Measurements from ENCODE around the gene HPS1. TPM values are rescaled to one million over a fixed set of nuclear protein-coding genes. Genes with fewer than 3 reads are reported as not detected.

The HPS1 gene
- total and polyA plus RNA-seq, 2 of the 4 experiments (the other 2 are of a cell fraction), result 14.0 to 55.2 TPM

DNA sequence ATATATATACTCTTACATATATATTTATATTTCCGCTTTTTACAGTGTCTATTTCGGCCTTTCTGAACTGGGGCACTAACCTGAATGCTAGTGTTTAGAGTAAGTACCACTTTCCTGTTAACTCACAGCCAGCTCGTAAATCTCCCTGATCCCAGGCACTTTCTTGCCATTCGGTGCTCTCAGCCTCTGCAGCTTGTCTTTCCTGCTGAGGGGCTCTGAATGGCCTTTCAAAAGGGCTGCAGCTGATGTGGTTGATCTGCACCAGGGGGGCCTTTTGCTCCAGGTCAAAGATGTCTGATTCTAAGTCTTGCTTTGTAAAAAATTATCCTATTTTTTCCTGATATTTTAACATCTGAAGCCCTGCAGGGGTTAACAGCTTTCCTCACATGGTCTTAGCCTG lies 25.5 kb upstream of the HPS1 start:
- Histone ChIP-seq H2BK20ac (ENCODE audit: low read depth, low read length) (no peak overlapping the region), H3K4me1 (ENCODE audit: control insufficient read depth, insufficient read depth, low read length) (no peaks in the 10 kb centered on the region), H3K4me2 (ENCODE audit: low read depth, low read length) (no peak overlapping the region), H2AK9ac (replicated peaks; ENCODE audit: low read depth, low read length, poor library complexity) (no peak overlapping the region), H3K4me3 (ENCODE audit: insufficient read depth, low read depth, low read length) (no peak overlapping the region), H4K5ac (ENCODE audit: low read depth, low read length) (no peak overlapping the region), H3K9me1 (ENCODE audit: insufficient read depth, low read length) (no peaks in the 10 kb centered on the region), H4K20me1 (ENCODE audit: insufficient read depth, low read length) (no peaks in the 10 kb centered on the region), H2BK15ac (ENCODE audit: low read depth, low read length) (no peak overlapping the region), H3K23ac (ENCODE audit: low read depth, low read length) (no peak overlapping the region), H3K14ac (replicated peaks; ENCODE audit: low read depth, low read length) (no peak overlapping the region), H3K27me3 (ENCODE audit: control insufficient read depth, insufficient read depth, low read length) (peaks cover 21% of the 10 kb centered on the region), H3K36me3 (ENCODE audit: control insufficient read depth, insufficient read depth, low read length) (no peaks in the 10 kb centered on the region), H4K8ac (ENCODE audit: low read depth in 2 of 2, low read length in 2 of 2) (no peak overlapping the region), H3K18ac (ENCODE audit: low read depth, low read length) (no peak overlapping the region), H3K9me3 (ENCODE audit: control insufficient read depth, insufficient read depth, low read length) (no peaks in the 10 kb centered on the region), H3K27ac (ENCODE audit: insufficient read depth, low read length) (no peak overlapping the region), H2BK5ac (ENCODE audit: low read depth, low read length, poor library complexity, severe bottlenecking) (no peak overlapping the region), H2AFZ (replicated peaks; ENCODE audit: low read length, poor library complexity) (no peak overlapping the region), H3K9ac (ENCODE audit: low read depth, low read length) (no peak overlapping the region), H2AK5ac (ENCODE audit: low read depth, low read length) (no peak overlapping the region), H3K4ac (ENCODE audit: low read depth, low read length) (no peak overlapping the region), H3K56ac (ENCODE audit: extremely low read depth, insufficient read depth, low read length) (no peak overlapping the region), H4K91ac (ENCODE audit: insufficient read depth, low read depth, low read length) (no peak overlapping the region), H3K79me1 (ENCODE audit: low read depth in 1 of 2, low read length in 2 of 2) (no peaks in the 10 kb centered on the region), H2BK120ac (ENCODE audit: low read depth, low read length) (no peak overlapping the region)
- POLR2A ChIA-PET (ENCODE audit: unreplicated experiment), result no interaction called here
- no peak for ATAC-seq (ENCODE audit: low read depth)
- intact Hi-C loops (cut with micrococcal nuclease), result no loop called here
- no peak for DNase-seq
- dilution Hi-C loops (cut with HindIII; ENCODE audit: low sequenced_read_pairs, unreplicated experiment), result no loop called here
- WGBS, 2 experiments (ENCODE audit: extremely low coverage in 2 of 2, insufficient read length in 1 of 2), result no CpG with 5 or more reads among the region's 4 CpGs
- in situ Hi-C loops (cut with MboI; ENCODE audit: low sequenced_read_pairs), result no loop called here
- CTCF ChIA-PET, result no interaction called here
- TF ChIP-seq BHLHE40 (IDR thresholded peaks at IDR 0.05; ENCODE audit: low read depth, low read length), result no peak
- no peak for TF ChIP-seq POLR2A (IDR thresholded peaks at IDR 0.05; ENCODE audit: low read depth, low read length)
- no peak for TF ChIP-seq RFX5 (IDR thresholded peaks at IDR 0.05; ENCODE audit: low read depth, low read length)
- TF ChIP-seq CHD1 (IDR thresholded peaks at IDR 0.05; ENCODE audit: low read depth, low read length), result no peak
- no peak for TF ChIP-seq MAFK (IDR thresholded peaks at IDR 0.05; ENCODE audit: low read depth, low read length)
- no peak for TF ChIP-seq SMC3 (IDR thresholded peaks at IDR 0.05; ENCODE audit: low read depth, low read length)
- TF ChIP-seq, protein P1, sequence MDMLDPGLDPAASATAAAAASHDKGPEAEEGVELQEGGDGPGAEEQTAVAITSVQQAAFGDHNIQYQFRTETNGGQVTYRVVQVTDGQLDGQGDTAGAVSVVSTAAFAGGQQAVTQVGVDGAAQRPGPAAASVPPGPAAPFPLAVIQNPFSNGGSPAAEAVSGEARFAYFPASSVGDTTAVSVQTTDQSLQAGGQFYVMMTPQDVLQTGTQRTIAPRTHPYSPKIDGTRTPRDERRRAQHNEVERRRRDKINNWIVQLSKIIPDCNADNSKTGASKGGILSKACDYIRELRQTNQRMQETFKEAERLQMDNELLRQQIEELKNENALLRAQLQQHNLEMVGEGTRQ (IDR thresholded peaks at IDR 0.05; ENCODE audit: low read depth, low read length), result no peak
- TF ChIP-seq MXI1 (IDR thresholded peaks at IDR 0.05; ENCODE audit: borderline replicate concordance, low read depth, low read length), result no peak
- TF ChIP-seq, protein P2, sequence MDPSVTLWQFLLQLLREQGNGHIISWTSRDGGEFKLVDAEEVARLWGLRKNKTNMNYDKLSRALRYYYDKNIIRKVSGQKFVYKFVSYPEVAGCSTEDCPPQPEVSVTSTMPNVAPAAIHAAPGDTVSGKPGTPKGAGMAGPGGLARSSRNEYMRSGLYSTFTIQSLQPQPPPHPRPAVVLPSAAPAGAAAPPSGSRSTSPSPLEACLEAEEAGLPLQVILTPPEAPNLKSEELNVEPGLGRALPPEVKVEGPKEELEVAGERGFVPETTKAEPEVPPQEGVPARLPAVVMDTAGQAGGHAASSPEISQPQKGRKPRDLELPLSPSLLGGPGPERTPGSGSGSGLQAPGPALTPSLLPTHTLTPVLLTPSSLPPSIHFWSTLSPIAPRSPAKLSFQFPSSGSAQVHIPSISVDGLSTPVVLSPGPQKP (IDR thresholded peaks at IDR 0.05; ENCODE audit: borderline replicate concordance, low read depth, low read length), result no peak
- TF ChIP-seq CTCF (conservative IDR thresholded peaks at IDR 0.05; ENCODE audit: low read depth, low read length), result no peak
- no peak for TF ChIP-seq FOS (IDR thresholded peaks at IDR 0.05; ENCODE audit: low read depth, low read length)
- no peak for TF ChIP-seq CEBPB (IDR thresholded peaks at IDR 0.05; ENCODE audit: low read depth, low read length)
- no peak for TF ChIP-seq NFE2L2 (IDR thresholded peaks at IDR 0.05; ENCODE audit: low read depth, low read length)
- no peak for TF ChIP-seq RAD21 (IDR thresholded peaks at IDR 0.05; ENCODE audit: low read length)
- no peak for TF ChIP-seq RCOR1 (IDR thresholded peaks at IDR 0.05; ENCODE audit: insufficient replicate concordance, low read length)
- no peak for TF ChIP-seq MAZ (IDR thresholded peaks at IDR 0.05; ENCODE audit: borderline replicate concordance, low read depth, low read length)
- no TSS peak for BruUV-seq (replicated peaks)

Data from IMR-90 (cell line).